Measurements from ENCODE around the gene DOK6.

The DOK6 gene

DNA sequence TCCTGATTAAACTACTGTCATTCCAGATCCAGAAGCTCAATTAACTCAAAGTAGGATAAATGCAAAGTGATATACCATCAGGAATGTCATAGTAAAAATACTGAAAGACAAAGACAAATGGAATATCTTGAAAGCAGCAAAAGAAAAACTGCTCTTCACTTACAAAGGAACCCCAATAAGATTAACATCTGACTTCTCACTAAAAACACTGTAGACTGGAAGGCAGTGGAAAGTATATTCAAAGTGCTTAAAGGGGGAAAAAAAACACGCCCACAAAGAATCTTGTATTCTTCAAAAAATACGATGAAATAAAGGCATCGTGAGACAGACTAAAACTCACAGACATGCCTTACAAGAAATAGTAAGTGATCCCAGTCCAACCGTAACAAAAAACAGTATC, 195.7 kb downstream of the DOK6 start:
- Histone ChIP-seq H3K27me3 (replicated peaks; ENCODE audit: control insufficient read depth, insufficient read depth, low read length, poor library complexity, severe bottlenecking) (peaks cover 4% of the 10 kb centered on the region), H3K36me3 (ENCODE audit: control insufficient read depth, insufficient read depth, low read length) (no peaks in the 10 kb centered on the region), H3K9me3 (ENCODE audit: control insufficient read depth, low read length) (peaks cover 6% of the 10 kb centered on the region), H3K27ac (ENCODE audit: insufficient read depth, low read length, poor library complexity, severe bottlenecking) (no peak overlapping the region), H3K4me3 (ENCODE audit: insufficient read depth, low read depth, low read length, poor library complexity, severe bottlenecking) (no peak overlapping the region), H3K4me1 (ENCODE audit: control insufficient read depth, insufficient read depth, low read length, poor library complexity, severe bottlenecking) (no peaks in the 10 kb centered on the region)
- DNase-seq, result no peak

DNA sequence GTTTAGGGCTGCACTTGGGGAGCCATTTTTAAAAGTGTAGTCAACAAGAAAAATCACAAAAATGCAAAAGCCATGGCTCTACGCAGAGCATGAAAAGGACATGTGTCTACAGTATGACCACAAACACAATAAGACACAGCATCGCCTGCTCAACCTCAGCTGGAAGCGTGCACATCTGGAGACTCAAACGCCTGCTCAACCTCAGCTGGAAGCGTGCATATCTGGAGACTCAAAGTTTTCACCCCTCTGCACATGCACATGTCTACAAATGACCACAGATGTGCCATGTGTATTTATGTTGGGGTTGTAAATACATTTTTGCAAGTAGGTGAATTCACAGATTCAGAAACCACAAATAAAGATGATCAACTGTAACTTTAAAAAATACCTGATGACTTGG, 196.9 kb downstream of the DOK6 start:
- H3K27me3 ChIP-seq (replicated peaks; ENCODE audit: control insufficient read depth, insufficient read depth, low read length, poor library complexity, severe bottlenecking), result peaks cover 5% of the 10 kb centered on the region
- H3K36me3 ChIP-seq (ENCODE audit: control insufficient read depth, insufficient read depth, low read length), result no peaks in the 10 kb centered on the region
- H3K4me1 ChIP-seq (ENCODE audit: control insufficient read depth, insufficient read depth, low read length, poor library complexity, severe bottlenecking), result no peaks in the 10 kb centered on the region
- no peak for DNase-seq
- no peak overlapping the region for H3K27ac ChIP-seq (ENCODE audit: insufficient read depth, low read length, poor library complexity, severe bottlenecking)
- no peak overlapping the region for H3K4me3 ChIP-seq (ENCODE audit: insufficient read depth, low read depth, low read length, poor library complexity, severe bottlenecking)
- H3K9me3 ChIP-seq (ENCODE audit: control insufficient read depth, low read length), result peaks cover 6% of the 10 kb centered on the region

- H3K27me3 ChIP-seq (replicated peaks; ENCODE audit: control insufficient read depth, insufficient read depth, low read length, poor library complexity, severe bottlenecking), result peaks cover 5% of the 10 kb centered on the region
- no peak overlapping the region for H3K27ac ChIP-seq (ENCODE audit: insufficient read depth, low read length, poor library complexity, severe bottlenecking)
- H3K4me3 ChIP-seq (ENCODE audit: insufficient read depth, low read depth, low read length, poor library complexity, severe bottlenecking), result no peak overlapping the region
- H3K4me1 ChIP-seq (ENCODE audit: control insufficient read depth, insufficient read depth, low read length, poor library complexity, severe bottlenecking), result no peaks in the 10 kb centered on the region
- no peak for DNase-seq
- H3K36me3 ChIP-seq (ENCODE audit: control insufficient read depth, insufficient read depth, low read length), result no peaks in the 10 kb centered on the region
- H3K9me3 ChIP-seq (ENCODE audit: control insufficient read depth, low read length), result peaks cover 6% of the 10 kb centered on the region
Measured at GRCh38 chr18:69599377-69599776, 198.7 kb downstream of the DOK6 start.

DNA sequence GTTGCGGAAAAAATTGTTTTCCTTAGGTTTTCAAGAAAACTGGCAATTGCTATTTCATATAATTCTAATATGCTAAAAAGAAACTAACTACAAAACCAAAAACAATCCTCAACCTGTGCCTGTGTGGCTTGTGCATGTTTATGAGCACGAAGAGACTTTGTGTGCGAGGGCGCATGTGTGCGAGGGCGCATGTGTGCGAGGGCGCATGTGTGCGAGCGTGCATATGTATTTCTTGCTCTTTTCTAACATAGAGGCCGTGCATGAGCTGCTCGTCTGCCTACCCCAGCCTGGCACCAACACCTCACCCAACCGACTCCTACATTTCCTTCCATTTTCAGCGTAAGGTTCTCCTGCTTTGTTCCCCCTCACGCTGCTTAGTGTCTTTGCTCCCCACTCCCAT, 211.6 kb downstream of the DOK6 start:
- no peak overlapping the region for H3K27ac ChIP-seq (ENCODE audit: insufficient read depth, low read length, poor library complexity, severe bottlenecking)
- H3K9me3 ChIP-seq (ENCODE audit: control insufficient read depth, low read length), result no peaks in the 10 kb centered on the region
- no peak overlapping the region for H3K4me3 ChIP-seq (ENCODE audit: insufficient read depth, low read depth, low read length, poor library complexity, severe bottlenecking)
- no peaks in the 10 kb centered on the region for H3K27me3 ChIP-seq (replicated peaks; ENCODE audit: control insufficient read depth, insufficient read depth, low read length, poor library complexity, severe bottlenecking)
- H3K4me1 ChIP-seq (ENCODE audit: control insufficient read depth, insufficient read depth, low read length, poor library complexity, severe bottlenecking), result no peaks in the 10 kb centered on the region
- no peaks in the 10 kb centered on the region for H3K36me3 ChIP-seq (ENCODE audit: control insufficient read depth, insufficient read depth, low read length)
- no peak for DNase-seq

- Histone ChIP-seq H3K27me3 (replicated peaks; ENCODE audit: control insufficient read depth, insufficient read depth, low read length, poor library complexity, severe bottlenecking) (no peaks in the 10 kb centered on the region), H3K36me3 (ENCODE audit: control insufficient read depth, insufficient read depth, low read length) (no peaks in the 10 kb centered on the region), H3K9me3 (ENCODE audit: control insufficient read depth, low read length) (no peaks in the 10 kb centered on the region), H3K27ac (ENCODE audit: insufficient read depth, low read length, poor library complexity, severe bottlenecking) (no peak overlapping the region), H3K4me1 (ENCODE audit: control insufficient read depth, insufficient read depth, low read length, poor library complexity, severe bottlenecking) (no peaks in the 10 kb centered on the region), H3K4me3 (ENCODE audit: insufficient read depth, low read depth, low read length, poor library complexity, severe bottlenecking) (no peak overlapping the region)
- no peak for DNase-seq
Measured at GRCh38 chr18:69616114-69616513, 215.4 kb downstream of the DOK6 start.

DNA sequence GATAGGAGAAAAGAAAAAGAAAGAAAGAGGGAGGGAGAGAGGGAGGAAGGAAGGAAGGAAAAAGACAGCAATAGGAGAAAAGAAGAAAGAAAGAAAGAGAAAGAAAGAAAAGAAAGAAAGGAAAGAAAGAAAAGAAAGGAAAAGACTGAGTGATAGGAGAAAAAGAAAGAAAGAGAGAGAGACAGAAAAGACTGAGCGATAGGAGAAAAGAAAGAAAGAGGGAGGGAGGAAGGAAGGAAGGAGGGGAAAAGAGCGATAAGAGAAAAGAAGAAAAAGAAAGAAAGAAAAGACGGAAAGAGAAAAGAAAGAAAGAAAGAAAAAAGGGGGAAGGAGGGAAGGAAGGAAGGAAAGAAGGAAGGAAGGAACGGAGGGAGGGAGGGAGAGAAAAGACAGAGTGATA, 216.7 kb downstream of the DOK6 start:
- Histone ChIP-seq H3K27ac (ENCODE audit: insufficient read depth, low read length, poor library complexity, severe bottlenecking) (no peak overlapping the region), H3K4me3 (ENCODE audit: insufficient read depth, low read depth, low read length, poor library complexity, severe bottlenecking) (no peak overlapping the region), H3K4me1 (ENCODE audit: control insufficient read depth, insufficient read depth, low read length, poor library complexity, severe bottlenecking) (no peaks in the 10 kb centered on the region), H3K36me3 (ENCODE audit: control insufficient read depth, insufficient read depth, low read length) (no peaks in the 10 kb centered on the region), H3K9me3 (ENCODE audit: control insufficient read depth, low read length) (no peaks in the 10 kb centered on the region), H3K27me3 (replicated peaks; ENCODE audit: control insufficient read depth, insufficient read depth, low read length, poor library complexity, severe bottlenecking) (no peaks in the 10 kb centered on the region)
- no peak for DNase-seq

- no peaks in the 10 kb centered on the region for H3K4me1 ChIP-seq (ENCODE audit: control insufficient read depth, insufficient read depth, low read length, poor library complexity, severe bottlenecking)
- H3K27me3 ChIP-seq (replicated peaks; ENCODE audit: control insufficient read depth, insufficient read depth, low read length, poor library complexity, severe bottlenecking), result no peaks in the 10 kb centered on the region
- H3K36me3 ChIP-seq (ENCODE audit: control insufficient read depth, insufficient read depth, low read length), result no peaks in the 10 kb centered on the region
- DNase-seq, result no peak
- no peak overlapping the region for H3K4me3 ChIP-seq (ENCODE audit: insufficient read depth, low read depth, low read length, poor library complexity, severe bottlenecking)
- no peak overlapping the region for H3K27ac ChIP-seq (ENCODE audit: insufficient read depth, low read length, poor library complexity, severe bottlenecking)
- no peaks in the 10 kb centered on the region for H3K9me3 ChIP-seq (ENCODE audit: control insufficient read depth, low read length)
Measured at GRCh38 chr18:69617888-69618287, 217.2 kb downstream of the DOK6 start.

DNA sequence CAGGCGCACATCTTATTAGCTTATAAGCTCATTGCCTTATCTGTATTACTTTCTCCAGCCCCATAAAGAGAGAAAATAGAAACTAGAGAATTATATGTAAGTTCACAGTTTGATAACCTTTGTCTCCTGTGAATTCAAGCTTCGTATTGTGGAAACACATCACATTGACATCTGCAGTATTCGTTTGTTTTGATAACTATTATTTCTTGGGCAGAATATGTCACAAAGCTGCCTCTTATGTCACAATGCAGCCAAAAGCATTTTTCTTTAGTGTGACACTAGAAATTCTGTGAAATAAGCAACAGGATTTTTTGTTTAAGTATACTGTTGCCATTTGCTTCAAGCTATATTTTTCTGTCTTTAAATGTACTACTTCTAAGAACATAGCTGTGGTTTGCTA, 221.5 kb downstream of the DOK6 start:
- Histone ChIP-seq H3K27me3 (replicated peaks; ENCODE audit: control insufficient read depth, insufficient read depth, low read length, poor library complexity, severe bottlenecking) (no peaks in the 10 kb centered on the region), H3K4me1 (ENCODE audit: control insufficient read depth, insufficient read depth, low read length, poor library complexity, severe bottlenecking) (no peaks in the 10 kb centered on the region), H3K4me3 (ENCODE audit: insufficient read depth, low read depth, low read length, poor library complexity, severe bottlenecking) (no peak overlapping the region), H3K36me3 (ENCODE audit: control insufficient read depth, insufficient read depth, low read length) (no peaks in the 10 kb centered on the region), H3K9me3 (ENCODE audit: control insufficient read depth, low read length) (no peaks in the 10 kb centered on the region), H3K27ac (ENCODE audit: insufficient read depth, low read length, poor library complexity, severe bottlenecking) (no peak overlapping the region)
- DNase-seq, result no peak

DNA sequence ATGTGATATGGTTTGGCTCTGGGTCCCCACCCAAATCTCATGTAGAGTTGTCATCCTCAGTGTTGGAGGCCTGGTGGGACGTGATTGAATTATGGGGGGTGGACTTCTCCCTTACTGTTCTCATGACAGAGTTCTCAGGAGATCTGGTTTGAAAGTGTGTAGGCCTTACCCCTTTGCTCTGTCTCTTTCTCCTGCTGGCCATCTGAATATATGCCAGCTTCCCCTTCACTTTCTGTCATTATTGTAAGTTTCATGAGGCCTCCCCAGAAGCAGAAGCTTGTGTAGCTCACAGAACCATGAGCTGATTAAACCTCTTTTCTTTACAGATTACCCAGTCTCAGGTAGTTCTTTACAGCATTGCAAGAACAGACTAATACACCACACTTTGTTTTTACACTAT, 222.3 kb downstream of the DOK6 start:
- H3K27me3 ChIP-seq (replicated peaks; ENCODE audit: control insufficient read depth, insufficient read depth, low read length, poor library complexity, severe bottlenecking), result no peaks in the 10 kb centered on the region
- no peak for DNase-seq
- H3K27ac ChIP-seq (ENCODE audit: insufficient read depth, low read length, poor library complexity, severe bottlenecking), result no peak overlapping the region
- H3K4me3 ChIP-seq (ENCODE audit: insufficient read depth, low read depth, low read length, poor library complexity, severe bottlenecking), result no peak overlapping the region
- H3K36me3 ChIP-seq (ENCODE audit: control insufficient read depth, insufficient read depth, low read length), result no peaks in the 10 kb centered on the region
- no peaks in the 10 kb centered on the region for H3K9me3 ChIP-seq (ENCODE audit: control insufficient read depth, low read length)
- no peaks in the 10 kb centered on the region for H3K4me1 ChIP-seq (ENCODE audit: control insufficient read depth, insufficient read depth, low read length, poor library complexity, severe bottlenecking)

DNA sequence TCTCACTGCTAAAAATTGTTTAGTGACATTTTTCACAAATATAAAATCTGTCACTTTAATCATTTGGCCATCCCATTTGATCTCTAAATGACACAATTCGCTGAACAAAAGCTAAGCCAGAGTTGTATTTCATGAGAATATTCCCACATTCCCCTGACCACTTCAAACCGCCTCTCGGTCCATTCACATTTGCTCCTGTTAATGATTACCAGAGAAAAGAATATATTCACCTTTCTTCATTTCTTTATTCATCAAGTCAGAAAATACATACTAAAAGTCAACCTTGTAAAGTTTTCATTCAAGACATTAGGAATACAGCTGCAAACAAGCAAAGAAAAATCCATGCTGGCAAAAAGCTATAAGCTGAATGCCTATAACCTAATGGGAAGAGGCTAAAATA, 225.5 kb downstream of the DOK6 start:
- Histone ChIP-seq H3K4me1 (ENCODE audit: control insufficient read depth, insufficient read depth, low read length, poor library complexity, severe bottlenecking) (no peaks in the 10 kb centered on the region), H3K4me3 (ENCODE audit: insufficient read depth, low read depth, low read length, poor library complexity, severe bottlenecking) (no peak overlapping the region), H3K9me3 (ENCODE audit: control insufficient read depth, low read length) (no peaks in the 10 kb centered on the region), H3K36me3 (ENCODE audit: control insufficient read depth, insufficient read depth, low read length) (no peaks in the 10 kb centered on the region), H3K27me3 (replicated peaks; ENCODE audit: control insufficient read depth, insufficient read depth, low read length, poor library complexity, severe bottlenecking) (no peaks in the 10 kb centered on the region), H3K27ac (ENCODE audit: insufficient read depth, low read length, poor library complexity, severe bottlenecking) (no peak overlapping the region)
- no peak for DNase-seq
